Fibroblast of the aortic adventitia (primary cell): ENCODE data around the gene CD5L. TPM values are rescaled to one million over a fixed set of nuclear protein-coding genes. Genes with fewer than 3 reads are reported as not detected.

Source experiments
- DNase-seq: peaks from one replicate; pipeline ENCODE4 v3.0.0-alpha.2; 2010; ENCODE audit warnings: low read depth
- H3K4me3 ChIP-seq: 2 replicates; pipeline ENCODE4 v1.5.1; 2011; ENCODE audit warnings: low read depth, mild to moderate bottlenecking, control low read depth, low read length, moderate library complexity
- CTCF ChIP-seq: IDR thresholded peaks from 2 replicates; pipeline ENCODE4 v1.5.1; 2011; ENCODE audit warnings: mild to moderate bottlenecking, low read length, control low read depth, inconsistent platforms; ENCODE audit not compliant: insufficient read depth
- total RNA-seq: library from RNA; depleted of rRNA; stranded (reverse); fragments of >200 nt; gene quantifications from 2 replicates; pipeline ENCODE4 v1.2.3, GENCODE V29; 2012; ENCODE audit warnings: low replicate concordance

Gene CD5L
- total RNA-seq, 1 donor: not detected

GRCh38 chr1:157838966-157839365 lies 2.6 kb downstream of the CD5L start:
- no peak for TF ChIP-seq CTCF
- DNase-seq: no peak
- H3K4me3 ChIP-seq: no peak overlapping the region

- no peak overlapping the region for H3K4me3 ChIP-seq
- no peak for TF ChIP-seq CTCF
- no peak for DNase-seq
Observed at GRCh38 chr1:157834430-157834829, 7.2 kb downstream of the CD5L start.

GRCh38 chr1:157833145-157833544 lies 8.5 kb downstream of the CD5L start:
- no peak overlapping the region for H3K4me3 ChIP-seq
- DNase-seq: no peak
- no peak for TF ChIP-seq CTCF

DNA sequence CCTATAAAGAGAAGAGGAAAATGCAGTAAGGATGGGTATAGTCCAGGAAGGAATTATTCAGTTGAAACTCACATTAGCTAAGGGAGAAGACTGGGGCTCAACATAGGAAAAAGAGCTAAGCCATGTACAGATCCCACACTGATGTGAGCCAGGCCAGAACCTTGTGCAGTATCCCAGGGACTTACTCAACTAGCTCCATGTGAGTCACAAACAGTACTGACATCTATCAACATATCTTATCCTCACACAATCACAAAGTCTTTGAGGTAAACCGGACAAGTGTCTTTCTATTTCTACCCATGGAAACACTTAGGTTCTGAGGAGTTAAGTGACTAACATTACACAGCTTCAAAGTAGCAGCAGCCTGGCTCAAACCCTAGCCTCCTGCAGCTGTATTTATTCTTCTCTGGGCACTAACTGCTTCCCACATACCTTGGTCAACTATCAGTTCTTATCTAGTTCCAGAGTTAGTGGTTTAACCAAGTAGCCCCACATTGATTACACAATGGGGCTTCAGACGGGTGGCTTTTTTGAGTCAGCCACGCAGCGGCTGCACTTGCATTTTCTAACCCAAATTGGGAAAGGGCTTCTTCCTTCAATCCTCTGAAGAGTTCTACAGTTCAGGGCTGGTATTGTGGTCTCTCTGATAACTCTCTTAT lies 9.5 kb downstream of the CD5L start:
- no peak for TF ChIP-seq CTCF
- DNase-seq: no peak

GRCh38 chr1:157830887-157831286 lies 10.7 kb downstream of the CD5L start:
- H3K4me3 ChIP-seq: no peak overlapping the region
- TF ChIP-seq CTCF: no peak
- no peak for DNase-seq

More for the DNA sequence above, 9.5 kb downstream of the CD5L start:
- no peak overlapping the region for H3K4me3 ChIP-seq

GRCh38 chr1:157829711-157830110 lies 11.9 kb downstream of the CD5L start:
- TF ChIP-seq CTCF: no peak
- H3K4me3 ChIP-seq: no peak overlapping the region
- DNase-seq: no peak

DNA sequence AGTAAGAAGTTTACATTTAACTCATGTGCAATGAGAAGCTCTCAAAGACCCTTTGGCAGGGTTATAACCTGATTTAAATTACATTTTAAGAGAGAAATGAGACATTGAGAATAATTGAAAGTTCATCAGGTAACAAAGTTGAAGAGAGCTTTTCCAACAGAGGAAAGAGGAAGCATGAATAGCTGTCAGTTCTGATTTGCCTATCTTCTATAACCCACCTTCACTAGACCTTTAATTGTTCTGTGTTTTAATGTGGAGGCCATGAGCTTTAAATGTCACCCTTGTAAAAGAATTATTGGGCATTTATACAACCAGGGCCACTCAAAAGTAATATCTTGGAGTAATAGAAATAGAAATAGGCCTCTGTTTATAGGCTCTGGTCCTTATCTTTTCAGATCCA lies 12.4 kb downstream of the CD5L start:
- H3K4me3 ChIP-seq: no peak overlapping the region
- no peak for TF ChIP-seq CTCF
- no peak for DNase-seq
